ENCODE measurements around the gene MMP24OS.
A peak's percentile ranks its signal among the peaks of the same experiment; 100 is the strongest.

MMP24OS gene

GRCh38 chr20:35251613-35251940, 26.3 kb downstream of the MMP24OS start:
- DNase-seq (ENCODE audit: low spot score), result no peak

- no peak for DNase-seq (ENCODE audit: low spot score)
Observed at GRCh38 chr20:35248641-35249475, 29.1 kb downstream of the MMP24OS start.

- no peak for DNase-seq (ENCODE audit: low spot score)
Observed at GRCh38 chr20:35246723-35247122, 31.2 kb downstream of the MMP24OS start.

- DNase-seq (ENCODE audit: low spot score), result no peak
Observed at GRCh38 chr20:35243986-35244385, 33.9 kb downstream of the MMP24OS start.

- DNase-seq (ENCODE audit: low spot score), result no peak
Observed at GRCh38 chr20:35243317-35243716, 34.6 kb downstream of the MMP24OS start.

GRCh38 chr20:35240811-35241293, 37.1 kb downstream of the MMP24OS start:
- no peak for DNase-seq (ENCODE audit: low spot score)

- DNase-seq (ENCODE audit: low spot score), result no peak
Observed at GRCh38 chr20:35240083-35240810, 37.7 kb downstream of the MMP24OS start.

GRCh38 chr20:35238735-35239134, 39.2 kb downstream of the MMP24OS start:
- no peak for DNase-seq (ENCODE audit: low spot score)

- no peak for DNase-seq (ENCODE audit: low spot score)
Observed at GRCh38 chr20:35238170-35238569, 39.8 kb downstream of the MMP24OS start.

- DNase-seq (ENCODE audit: low spot score), result no peak
Observed at GRCh38 chr20:35237486-35237885, 40.4 kb downstream of the MMP24OS start.

- no peak for DNase-seq (ENCODE audit: low spot score)
Observed at GRCh38 chr20:35235881-35236280, 42.0 kb downstream of the MMP24OS start.

GRCh38 chr20:35232575-35232974, 45.3 kb downstream of the MMP24OS start:
- DNase-seq (ENCODE audit: low spot score), result no peak

- DNase-seq (ENCODE audit: low spot score), result peak; percentile 77
Observed at GRCh38 chr20:35226884-35227681, 50.8 kb downstream of the MMP24OS start.

All from left forelimb (tissue), 1 donor.